Activated CD4-positive, CD25-positive, alpha-beta regulatory T cell (primary cell): ENCODE measurements around the gene RHEX.
A peak's percentile ranks its signal among the peaks of the same experiment; 100 is the strongest.
"Not testable (repeated sequence)": the region's sequence is repeated elsewhere in the genome, so short reads cannot be mapped to it uniquely, and the experiment has no call there.

Experiments used
- DNase-seq, 4 experiments: peaks; one replicate each; lab custom pipeline; 2025; lab: John Stamatoyannopoulos, UW

RHEX gene

GRCh38 chr1:206030191-206030590, 22.8 kb upstream of the RHEX start:
- no peak for DNase-seq

- peak in 2 of 4 experiments; percentile 28 to 36 for DNase-seq
These were observed 22.3 kb upstream of the RHEX start for GRCh38 chr1:206030714-206031113.

- no peak for DNase-seq
These were observed 20.4 kb upstream of the RHEX start for GRCh38 chr1:206032380-206033140.

- no peak for DNase-seq
These were observed 17.9 kb upstream of the RHEX start for GRCh38 chr1:206035027-206035426.

GRCh38 chr1:206036663-206037455, 16.1 kb upstream of the RHEX start:
- DNase-seq, result no peak

GRCh38 chr1:206037581-206037980, 15.4 kb upstream of the RHEX start:
- DNase-seq, result no peak

GRCh38 chr1:206039046-206039973, 13.7 kb upstream of the RHEX start:
- DNase-seq, result no peak

GRCh38 chr1:206040328-206040727, 12.6 kb upstream of the RHEX start:
- DNase-seq, result no peak

GRCh38 chr1:206041640-206042039, 11.3 kb upstream of the RHEX start:
- DNase-seq, result no peak

GRCh38 chr1:206047271-206047670, 5.7 kb upstream of the RHEX start:
- DNase-seq, result no peak

- no peak for DNase-seq
These were observed 4.4 kb upstream of the RHEX start for GRCh38 chr1:206048582-206048981.

- no peak for DNase-seq
These were observed 3.7 kb upstream of the RHEX start for GRCh38 chr1:206049293-206049692.

GRCh38 chr1:206049919-206050600, 2.9 kb upstream of the RHEX start:
- no peak for DNase-seq

GRCh38 chr1:206050655-206051235, 2.2 kb upstream of the RHEX start:
- no peak for DNase-seq

- not testable (repeated sequence) for DNase-seq
These were observed 625 bp upstream of the RHEX start for GRCh38 chr1:206052231-206052865.

- not testable (repeated sequence) for DNase-seq
These were observed 643 bp downstream of the RHEX start for GRCh38 chr1:206053616-206054015.

- DNase-seq, result not testable (repeated sequence)
These were observed 2.2 kb downstream of the RHEX start for GRCh38 chr1:206055069-206055625.

- DNase-seq, result not testable (repeated sequence)
These were observed 2.8 kb downstream of the RHEX start for GRCh38 chr1:206055639-206056323.

- not testable (repeated sequence) for DNase-seq
These were observed 5.4 kb downstream of the RHEX start for GRCh38 chr1:206058289-206058926.
